Right lobe of liver (tissue), 4 donors: ENCODE results near the gene SYNGR3.

Experiments used
- POLR2A ChIP-seq: fragments of 450-650 bp; IDR thresholded peaks from one replicate; pipeline ENCODE4 v1.6.1; 2017; ENCODE audit warnings: antibody characterized with exemption, mild to moderate bottlenecking
- TF ChIP-seq, protein P1 (sequence below), 4 donors: fragments of 200-600 bp in 3 of 4; fragments of 450-650 bp in 1 of 4; IDR thresholded peaks; one replicate each; pipeline versions ENCODE4 v1.5.1 to v1.8.0; 2016 to 2022; ENCODE audit warnings: antibody characterized with exemption in 4 of 4, mild to moderate bottlenecking in 2 of 4
- donor health status: DM: no; HTN: no; CAD: no.
- donor health status: DM: no; HTN: no; CAD: no.
- donor health status: DM: no; HTN: yes; CAD: no.

- TF ChIP-seq POLR2A = no peak
- TF ChIP-seq, protein P1, sequence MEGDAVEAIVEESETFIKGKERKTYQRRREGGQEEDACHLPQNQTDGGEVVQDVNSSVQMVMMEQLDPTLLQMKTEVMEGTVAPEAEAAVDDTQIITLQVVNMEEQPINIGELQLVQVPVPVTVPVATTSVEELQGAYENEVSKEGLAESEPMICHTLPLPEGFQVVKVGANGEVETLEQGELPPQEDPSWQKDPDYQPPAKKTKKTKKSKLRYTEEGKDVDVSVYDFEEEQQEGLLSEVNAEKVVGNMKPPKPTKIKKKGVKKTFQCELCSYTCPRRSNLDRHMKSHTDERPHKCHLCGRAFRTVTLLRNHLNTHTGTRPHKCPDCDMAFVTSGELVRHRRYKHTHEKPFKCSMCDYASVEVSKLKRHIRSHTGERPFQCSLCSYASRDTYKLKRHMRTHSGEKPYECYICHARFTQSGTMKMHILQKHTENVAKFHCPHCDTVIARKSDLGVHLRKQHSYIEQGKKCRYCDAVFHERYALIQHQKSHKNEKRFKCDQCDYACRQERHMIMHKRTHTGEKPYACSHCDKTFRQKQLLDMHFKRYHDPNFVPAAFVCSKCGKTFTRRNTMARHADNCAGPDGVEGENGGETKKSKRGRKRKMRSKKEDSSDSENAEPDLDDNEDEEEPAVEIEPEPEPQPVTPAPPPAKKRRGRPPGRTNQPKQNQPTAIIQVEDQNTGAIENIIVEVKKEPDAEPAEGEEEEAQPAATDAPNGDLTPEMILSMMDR (IDR thresholded peaks at IDR 0.05) = no peak
These were observed 10.3 kb upstream of the SYNGR3 start for GRCh38 chr16:1979271-1980029.
